ENCODE data around the gene TTLL5.

TTLL5 gene

GRCh38 chr14:75881994-75882393 is 220.9 kb downstream of the TTLL5 start:
- Mint-ChIP-seq H3K4me1 (no peaks in the 10 kb centered on the region), H3K9me3 (no peaks in the 10 kb centered on the region), H3K27ac (no peak overlapping the region), H3K36me3 (peaks cover 6% of the 10 kb centered on the region), H3K4me3 (no peak overlapping the region)
- ATAC-seq (no peak), DNase-seq (ENCODE audit: low spot score in 2 of 2) (no peak)

DNA sequence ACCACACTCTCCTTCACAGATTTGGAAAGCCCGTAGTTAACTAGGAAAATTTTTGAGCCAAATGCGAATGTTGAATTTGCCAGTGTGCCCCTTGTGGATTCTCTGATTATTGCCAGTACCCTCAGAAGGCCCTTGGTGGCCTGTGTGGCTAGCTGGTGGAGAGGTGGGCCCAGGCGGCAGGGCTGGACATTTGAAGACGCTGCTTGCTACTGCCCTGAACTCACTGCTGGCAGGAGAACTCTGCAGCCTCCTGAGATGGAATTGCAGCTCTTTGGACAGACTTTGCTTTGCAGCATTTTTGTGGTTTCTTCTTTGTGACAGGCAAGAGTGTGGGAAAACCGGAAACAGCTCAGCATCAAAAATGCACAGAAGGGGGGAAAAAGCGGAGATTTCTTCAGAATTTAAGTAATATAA is 223.2 kb downstream of the TTLL5 start:
- no peak overlapping the region for H3K4me3 Mint-ChIP-seq
- H3K9me3 Mint-ChIP-seq: no peaks in the 10 kb centered on the region
- DNase-seq (ENCODE audit: low spot score in 2 of 2) (no peak), ATAC-seq (no peak)
- H3K36me3 Mint-ChIP-seq: peaks cover 11% of the 10 kb centered on the region
- H3K4me1 Mint-ChIP-seq: no peaks in the 10 kb centered on the region
- peak overlapping the region; percentile 63 for H3K27ac Mint-ChIP-seq

GRCh38 chr14:75885829-75886228 is 224.8 kb downstream of the TTLL5 start:
- Mint-ChIP-seq H3K27ac (no peak overlapping the region), H3K9me3 (no peaks in the 10 kb centered on the region), H3K36me3 (peaks cover 11% of the 10 kb centered on the region), H3K4me1 (no peaks in the 10 kb centered on the region), H3K4me3 (no peak overlapping the region)
- ATAC-seq (no peak), DNase-seq (ENCODE audit: low spot score in 2 of 2) (no peak)

GRCh38 chr14:75886636-75887348 is 225.7 kb downstream of the TTLL5 start:
- Mint-ChIP-seq H3K4me1 (no peaks in the 10 kb centered on the region), H3K36me3 (peaks cover 11% of the 10 kb centered on the region), H3K27ac (no peak overlapping the region), H3K9me3 (no peaks in the 10 kb centered on the region), H3K4me3 (no peak overlapping the region)
- no peak for DNase-seq (ENCODE audit: low spot score in 2 of 2)
- ATAC-seq: no peak

GRCh38 chr14:75888945-75889344 is 227.9 kb downstream of the TTLL5 start:
- H3K4me3 Mint-ChIP-seq: no peak overlapping the region
- no peaks in the 10 kb centered on the region for H3K4me1 Mint-ChIP-seq
- DNase-seq (ENCODE audit: low spot score in 2 of 2) (no peak), ATAC-seq (no peak)
- no peaks in the 10 kb centered on the region for H3K9me3 Mint-ChIP-seq
- peaks cover 6% of the 10 kb centered on the region for H3K36me3 Mint-ChIP-seq
- no peak overlapping the region for H3K27ac Mint-ChIP-seq

- ATAC-seq: no peak
- Mint-ChIP-seq H3K9me3 (no peaks in the 10 kb centered on the region), H3K27ac (no peak overlapping the region), H3K4me1 (no peaks in the 10 kb centered on the region), H3K36me3 (no peaks in the 10 kb centered on the region), H3K4me3 (no peak overlapping the region)
- no peak for DNase-seq (ENCODE audit: low spot score in 2 of 2)
These were observed 235.3 kb downstream of the TTLL5 start for GRCh38 chr14:75896341-75896740.

GRCh38 chr14:75904311-75904710 is 243.3 kb downstream of the TTLL5 start:
- H3K9me3 Mint-ChIP-seq: no peaks in the 10 kb centered on the region
- H3K4me1 Mint-ChIP-seq: no peaks in the 10 kb centered on the region
- H3K27ac Mint-ChIP-seq: no peak overlapping the region
- H3K36me3 Mint-ChIP-seq: no peaks in the 10 kb centered on the region
- DNase-seq (ENCODE audit: low spot score in 2 of 2) (no peak), ATAC-seq (no peak)
- H3K4me3 Mint-ChIP-seq: no peak overlapping the region

DNA sequence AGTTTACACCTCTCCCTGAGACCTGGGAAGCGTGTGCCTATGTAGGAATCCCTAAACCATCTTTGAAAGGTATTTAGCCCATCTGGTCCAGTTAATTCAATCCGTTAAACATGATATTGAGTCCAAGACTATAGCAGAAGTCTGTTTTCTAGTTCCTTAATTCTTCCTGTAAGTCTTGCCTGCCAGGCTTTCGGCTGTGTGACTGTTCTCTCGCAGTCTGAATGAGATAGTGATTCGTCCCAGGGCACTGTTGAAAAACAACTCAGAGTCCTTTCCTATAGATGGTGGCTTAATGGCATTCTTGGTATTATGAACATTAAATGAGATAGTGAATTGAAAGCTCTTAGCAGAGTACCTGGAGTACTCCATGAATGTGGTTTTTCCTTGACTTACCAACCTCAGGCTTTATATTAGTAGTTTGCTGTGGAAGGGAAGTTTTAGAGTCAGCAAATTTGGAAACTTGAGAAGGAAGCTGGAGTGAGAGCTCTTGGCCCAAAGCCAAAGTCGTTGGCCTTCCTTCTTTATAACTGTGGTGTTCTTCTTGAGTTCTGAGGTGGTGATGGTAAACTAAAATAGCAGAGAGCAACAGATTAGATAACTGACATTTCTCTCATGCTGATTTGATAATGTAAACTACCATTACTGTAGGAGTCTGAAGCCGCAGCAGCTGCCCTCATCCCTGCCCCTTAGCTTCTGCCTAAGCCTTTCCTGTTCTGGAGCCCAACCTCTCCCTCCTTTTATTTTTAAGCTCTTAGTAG is 244.3 kb downstream of the TTLL5 start:
- no peaks in the 10 kb centered on the region for H3K36me3 Mint-ChIP-seq
- DNase-seq (ENCODE audit: low spot score in 2 of 2) (no peak), ATAC-seq (no peak)
- H3K4me3 Mint-ChIP-seq: no peak overlapping the region
- no peaks in the 10 kb centered on the region for H3K4me1 Mint-ChIP-seq
- peak overlapping the region; percentile 67 for H3K27ac Mint-ChIP-seq
- H3K9me3 Mint-ChIP-seq: no peaks in the 10 kb centered on the region

DNA sequence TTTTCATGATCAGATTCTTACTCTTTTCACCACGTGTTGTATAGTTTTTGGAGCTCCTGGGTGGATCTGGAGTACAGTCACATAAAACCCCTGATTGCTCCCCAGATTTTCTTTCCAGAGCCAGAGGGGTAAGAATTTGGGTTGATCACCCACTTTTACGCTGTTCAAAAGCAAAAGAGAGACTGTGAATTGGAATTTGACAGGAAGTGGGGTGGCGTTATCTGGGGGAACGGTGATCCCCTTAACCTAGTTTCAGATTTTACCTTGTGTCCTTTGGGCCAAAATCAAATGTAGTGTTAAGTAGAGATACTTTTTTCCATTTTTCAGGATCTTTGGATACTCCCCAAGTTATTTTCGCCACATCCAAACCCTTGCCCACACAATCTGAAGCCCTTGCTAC is 245.2 kb downstream of the TTLL5 start:
- Mint-ChIP-seq H3K27ac (peak overlapping the region; percentile 67), H3K9me3 (no peaks in the 10 kb centered on the region), H3K4me1 (no peaks in the 10 kb centered on the region), H3K4me3 (no peak overlapping the region), H3K36me3 (no peaks in the 10 kb centered on the region)
- DNase-seq (ENCODE audit: low spot score in 2 of 2) (no peak), ATAC-seq (no peak)

DNA sequence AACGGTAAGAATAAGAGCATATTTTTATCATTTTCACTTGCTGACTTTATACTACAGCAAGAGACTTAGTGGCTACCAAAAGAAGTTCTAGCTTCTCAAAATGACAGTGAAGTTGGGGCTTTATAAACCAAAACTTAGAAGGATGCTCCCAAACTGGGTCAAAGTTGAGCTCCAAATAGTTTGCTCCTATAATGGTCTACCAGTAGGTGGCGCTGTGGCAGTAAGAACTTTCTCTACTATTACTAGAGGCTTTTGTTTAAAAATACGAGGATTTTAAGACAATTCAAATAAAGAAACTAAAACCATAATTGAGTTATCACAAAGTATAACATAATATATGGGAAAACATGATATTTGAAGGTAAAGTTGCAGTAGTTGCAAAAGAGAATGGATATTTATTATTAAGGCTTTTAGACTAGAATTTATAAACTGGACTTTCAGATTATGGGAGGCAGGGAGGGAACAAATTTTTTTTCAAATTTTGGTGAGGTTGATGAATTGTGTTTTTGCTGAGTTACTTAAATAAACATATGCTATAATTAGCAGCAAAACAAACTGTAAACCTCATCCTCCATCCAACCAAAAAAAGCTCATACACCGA is 245.7 kb downstream of the TTLL5 start:
- Mint-ChIP-seq H3K4me1 (no peaks in the 10 kb centered on the region), H3K27ac (no peak overlapping the region), H3K9me3 (no peaks in the 10 kb centered on the region), H3K4me3 (no peak overlapping the region), H3K36me3 (no peaks in the 10 kb centered on the region)
- ATAC-seq (no peak), DNase-seq (ENCODE audit: low spot score in 2 of 2) (peak; percentile 53 to 78)

DNA sequence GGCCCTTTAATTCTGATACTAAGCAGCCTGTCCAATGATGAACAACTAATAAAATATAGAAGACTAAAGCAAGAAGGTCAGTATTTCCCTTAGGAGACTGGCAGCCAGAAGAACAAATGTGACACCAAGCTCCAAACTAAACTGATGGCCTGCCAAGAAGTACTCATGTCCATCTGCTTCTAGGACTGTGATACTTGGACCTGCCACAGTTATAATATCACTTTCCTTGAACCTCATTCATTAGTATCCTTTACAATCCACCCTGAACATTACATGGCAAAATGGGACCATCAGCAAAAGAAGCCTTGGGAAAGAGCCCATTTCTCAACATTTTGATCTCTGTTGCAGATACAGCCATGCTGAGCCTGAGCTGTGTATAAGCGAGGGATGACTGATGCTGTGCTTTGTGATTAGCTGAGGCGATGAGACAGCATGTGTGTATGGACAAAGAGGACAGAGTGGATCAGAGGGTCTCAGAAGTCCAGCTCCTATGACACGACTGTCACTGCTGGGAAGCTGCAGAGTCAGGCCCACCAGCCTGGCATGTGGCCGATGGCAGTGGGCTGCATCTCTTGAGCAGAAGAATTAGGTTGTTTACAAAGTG is 246.8 kb downstream of the TTLL5 start:
- DNase-seq (ENCODE audit: low spot score in 2 of 2) (no peak), ATAC-seq (no peak)
- no peaks in the 10 kb centered on the region for H3K9me3 Mint-ChIP-seq
- H3K4me1 Mint-ChIP-seq: no peaks in the 10 kb centered on the region
- no peak overlapping the region for H3K4me3 Mint-ChIP-seq
- H3K27ac Mint-ChIP-seq: no peak overlapping the region
- H3K36me3 Mint-ChIP-seq: no peaks in the 10 kb centered on the region

- H3K36me3 Mint-ChIP-seq: no peaks in the 10 kb centered on the region
- H3K27ac Mint-ChIP-seq: no peak overlapping the region
- ATAC-seq (no peak), DNase-seq (ENCODE audit: low spot score in 2 of 2) (no peak)
- H3K9me3 Mint-ChIP-seq: no peaks in the 10 kb centered on the region
- H3K4me3 Mint-ChIP-seq: no peak overlapping the region
- no peaks in the 10 kb centered on the region for H3K4me1 Mint-ChIP-seq
These were observed 248.6 kb downstream of the TTLL5 start for GRCh38 chr14:75909630-75910029.

- H3K36me3 Mint-ChIP-seq: no peaks in the 10 kb centered on the region
- H3K4me3 Mint-ChIP-seq: no peak overlapping the region
- ATAC-seq: no peak
- no peaks in the 10 kb centered on the region for H3K9me3 Mint-ChIP-seq
- H3K4me1 Mint-ChIP-seq: no peaks in the 10 kb centered on the region
- no peak overlapping the region for H3K27ac Mint-ChIP-seq
- DNase-seq (ENCODE audit: low spot score in 2 of 2): no peak
These were observed 249.0 kb downstream of the TTLL5 start for GRCh38 chr14:75910048-75910447.

DNA sequence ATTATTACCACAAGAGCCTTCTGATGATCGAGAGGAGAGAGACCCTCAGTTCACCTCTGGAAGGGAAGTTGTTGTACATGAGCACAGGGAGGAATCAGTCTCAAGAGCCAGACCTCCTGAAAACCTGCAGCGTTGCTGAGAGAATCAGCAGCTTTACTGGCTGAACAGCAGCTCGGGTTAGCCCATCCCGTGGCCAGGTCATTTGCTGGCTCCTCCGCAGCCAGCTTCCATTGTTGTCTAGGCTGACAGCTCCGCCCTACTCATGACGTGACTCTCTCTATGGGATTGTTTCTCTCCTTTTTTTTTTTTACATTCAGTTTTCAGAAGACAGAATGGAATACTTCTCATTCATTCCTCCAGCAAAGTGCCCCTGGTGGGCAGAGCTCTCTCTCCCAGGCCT is 250.8 kb downstream of the TTLL5 start:
- DNase-seq (ENCODE audit: low spot score in 2 of 2) (no peak), ATAC-seq (no peak)
- no peaks in the 10 kb centered on the region for H3K9me3 Mint-ChIP-seq
- H3K4me3 Mint-ChIP-seq: no peak overlapping the region
- no peaks in the 10 kb centered on the region for H3K36me3 Mint-ChIP-seq
- peak overlapping the region; percentile 43 for H3K27ac Mint-ChIP-seq
- H3K4me1 Mint-ChIP-seq: no peaks in the 10 kb centered on the region

- H3K27ac Mint-ChIP-seq: no peak overlapping the region
- H3K9me3 Mint-ChIP-seq: no peaks in the 10 kb centered on the region
- H3K36me3 Mint-ChIP-seq: no peaks in the 10 kb centered on the region
- ATAC-seq: no peak
- no peak for DNase-seq (ENCODE audit: low spot score in 2 of 2)
- H3K4me1 Mint-ChIP-seq: no peaks in the 10 kb centered on the region
- no peak overlapping the region for H3K4me3 Mint-ChIP-seq
These were observed 252.1 kb downstream of the TTLL5 start for GRCh38 chr14:75913183-75913582.

GRCh38 chr14:75915045-75915444 is 254.0 kb downstream of the TTLL5 start:
- no peak for DNase-seq (ENCODE audit: low spot score in 2 of 2)
- ATAC-seq: no peak
- H3K9me3 Mint-ChIP-seq: no peaks in the 10 kb centered on the region
- no peak overlapping the region for H3K27ac Mint-ChIP-seq
- H3K4me3 Mint-ChIP-seq: no peak overlapping the region
- no peaks in the 10 kb centered on the region for H3K4me1 Mint-ChIP-seq
- no peaks in the 10 kb centered on the region for H3K36me3 Mint-ChIP-seq

All from stimulated activated effector memory CD8-positive, alpha-beta T cell treated with anti-CD3 and anti-CD28 coated beads, Interleukin-12 subunit alpha, Interleukin-12 subunit beta, amount 100 ng/mL, for 72 hours (primary cell).